Activated CD4-positive, alpha-beta T cell treated with anti-CD3 and anti-CD28 coated beads, Interleukin-10, Interleukin-2, amounts not matched to agents 100 ng/mL and 50 ng/mL, durations not matched to agents 16 hours and 8 hours (primary cell): Measurements from ENCODE around the gene S100A16.

Source experiments
- DNase-seq: peaks from one replicate; pipeline ENCODE4 v3.0.0-alpha.2; 2020

S100A16 gene

DNA sequence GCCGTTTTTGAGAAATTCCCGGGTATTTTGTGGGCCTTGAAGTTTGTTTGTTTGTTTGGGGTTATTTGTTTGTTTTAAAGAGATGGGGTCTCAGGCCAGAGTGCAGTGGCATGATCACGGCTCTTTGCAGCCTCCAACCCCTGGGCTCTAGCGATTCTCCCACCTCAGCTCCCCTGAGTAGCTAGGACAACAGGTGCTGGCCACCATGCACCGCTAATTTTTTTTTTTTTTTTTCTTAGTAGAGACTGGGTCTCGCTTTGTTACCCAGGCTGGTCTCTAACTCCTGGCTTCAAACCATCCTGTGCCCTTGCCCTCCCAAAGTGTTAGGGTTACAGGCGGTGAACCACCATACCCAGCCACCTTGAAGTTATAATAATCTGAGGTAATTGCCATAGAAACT lies 22.9 kb upstream of the S100A16 start:
- no peak for DNase-seq

DNA sequence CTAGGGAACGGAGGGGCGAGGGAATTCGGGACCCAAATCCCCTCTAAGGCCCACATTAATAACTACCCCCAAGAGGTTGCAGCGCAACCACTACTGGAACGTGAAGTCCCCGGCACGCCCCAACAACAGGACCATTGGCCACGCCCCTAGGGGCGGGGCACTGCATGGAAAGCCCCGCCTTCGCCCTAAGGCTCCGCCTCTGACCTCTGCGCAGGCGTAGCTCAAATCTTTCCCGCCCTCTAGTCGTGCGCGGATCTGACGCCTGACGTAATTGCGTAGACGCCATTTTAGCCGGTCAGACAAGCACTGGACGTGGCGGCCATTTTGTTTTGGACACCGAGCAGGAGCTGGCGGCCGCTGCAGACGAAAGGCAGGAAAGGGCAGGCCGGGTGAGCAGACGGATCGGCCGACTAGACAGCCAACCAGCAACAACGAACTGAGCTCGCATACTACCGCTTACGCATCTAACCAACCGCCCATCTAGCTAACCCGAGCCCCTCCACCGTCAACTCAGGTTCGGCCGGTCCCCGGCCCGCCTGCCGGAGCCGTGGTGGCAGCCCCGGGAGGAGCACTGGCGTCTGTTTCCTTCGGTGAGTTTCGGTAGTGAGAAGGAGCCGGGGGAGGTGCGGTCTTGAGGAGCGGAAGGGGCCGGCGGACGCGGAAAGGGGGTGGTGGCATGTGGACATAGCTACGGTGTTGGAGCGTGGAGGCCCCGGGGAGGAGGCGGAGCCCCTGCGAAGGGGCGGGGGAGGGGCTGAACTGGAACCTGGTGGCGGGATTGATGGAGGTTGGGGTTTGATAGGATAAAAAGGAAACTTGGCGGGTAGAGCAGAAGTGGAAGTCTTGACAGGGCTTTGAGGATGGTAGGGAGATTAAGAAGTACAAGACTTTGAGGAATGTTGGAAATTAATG lies 21.1 kb upstream of the S100A16 start, which contains the start of gene CHTOP:
Gene CHTOP, plus strand, starts transcription at position 313 of the 912 bp plus-strand sequence. CDS start 2,523 bp downstream, outside the sequence.
- peak; percentile 99 for DNase-seq

DNA sequence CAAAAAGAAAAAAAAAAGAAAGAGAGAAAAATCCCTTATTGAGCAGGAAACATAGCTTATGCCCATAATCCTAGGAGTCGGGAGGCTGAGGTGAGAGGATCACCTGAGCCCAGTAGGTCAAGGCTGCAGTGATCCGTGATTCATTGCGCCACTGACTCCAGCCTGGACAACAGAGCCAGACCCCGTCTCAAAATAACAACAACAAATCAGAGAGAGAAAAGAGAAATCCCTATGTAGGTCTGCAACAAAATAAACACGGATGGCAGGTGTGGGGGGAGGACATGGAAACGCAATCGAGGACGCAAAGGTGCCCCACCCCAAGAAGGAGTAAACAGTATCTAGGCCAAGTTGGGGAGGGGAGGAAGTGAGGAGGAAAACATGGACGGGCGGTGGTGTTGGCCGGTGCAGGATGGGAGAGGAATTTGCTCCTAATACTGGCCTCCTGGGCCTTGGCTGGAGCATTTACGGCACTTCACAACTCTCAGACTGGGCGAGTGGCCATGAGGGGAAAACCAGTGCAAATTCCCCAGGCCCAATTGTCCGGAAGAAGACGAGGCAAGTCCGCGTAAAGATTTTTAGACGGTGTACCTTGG lies 20.3 kb upstream of the S100A16 start:
- DNase-seq: no peak

DNA sequence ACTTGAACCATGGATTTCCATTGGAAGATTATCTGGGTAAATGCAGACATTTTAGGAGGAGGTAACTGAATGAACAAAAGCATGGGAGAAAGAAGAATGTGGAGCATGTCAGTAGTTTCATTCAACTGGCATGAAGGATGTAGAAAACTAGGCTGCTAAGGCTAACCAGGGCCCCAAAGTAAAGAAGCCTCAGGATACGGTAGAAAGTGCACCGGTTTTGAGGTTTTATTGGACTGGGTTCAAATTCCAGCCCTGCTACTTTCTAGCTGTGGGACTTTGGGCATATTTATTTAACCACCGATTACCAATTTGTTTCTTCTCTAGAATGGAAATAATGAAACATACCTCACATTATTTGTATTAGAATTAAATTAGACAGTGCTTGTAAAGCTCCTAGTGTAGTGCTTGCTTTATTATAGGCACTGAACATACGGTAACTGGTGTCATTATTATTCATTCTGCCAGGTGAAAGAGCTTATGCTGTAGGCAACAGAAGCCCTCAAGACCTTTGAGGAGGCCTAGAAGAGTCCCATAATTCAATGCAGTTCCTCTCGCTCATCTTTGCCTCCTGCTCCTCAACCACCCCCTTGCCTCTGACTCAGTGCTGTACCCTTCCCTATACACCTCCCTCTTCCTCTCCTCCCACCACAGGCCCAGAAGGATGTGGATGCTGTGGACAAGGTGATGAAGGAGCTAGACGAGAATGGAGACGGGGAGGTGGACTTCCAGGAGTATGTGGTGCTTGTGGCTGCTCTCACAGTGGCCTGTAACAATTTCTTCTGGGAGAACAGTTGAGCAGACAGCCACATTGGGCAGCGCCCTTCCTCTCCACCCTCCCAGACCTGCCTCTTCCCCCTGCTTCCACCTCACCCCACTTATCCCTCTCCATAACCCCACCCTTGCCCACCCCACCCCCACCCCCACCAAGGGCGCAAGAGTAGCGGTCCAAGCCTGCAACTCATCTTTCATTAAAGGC lies 18.4 kb upstream of the S100A16 start:
- DNase-seq: peak; percentile 21

DNA sequence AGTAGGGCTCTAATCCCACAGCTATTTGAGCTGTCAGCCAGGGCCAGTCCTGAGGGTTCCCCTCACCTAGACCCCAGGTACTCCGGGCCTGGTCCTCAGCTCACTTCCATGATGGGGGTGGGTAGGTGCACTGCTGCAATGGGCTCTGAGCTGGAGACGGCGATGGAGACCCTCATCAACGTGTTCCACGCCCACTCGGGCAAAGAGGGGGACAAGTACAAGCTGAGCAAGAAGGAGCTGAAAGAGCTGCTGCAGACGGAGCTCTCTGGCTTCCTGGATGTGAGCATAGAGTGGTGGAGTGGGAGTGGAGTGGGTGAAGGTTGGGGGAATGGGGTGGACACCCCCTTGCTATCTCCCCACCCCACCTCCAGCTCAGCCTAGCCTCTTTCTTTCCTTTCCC lies 17.4 kb upstream of the S100A16 start:
- DNase-seq: no peak

DNA sequence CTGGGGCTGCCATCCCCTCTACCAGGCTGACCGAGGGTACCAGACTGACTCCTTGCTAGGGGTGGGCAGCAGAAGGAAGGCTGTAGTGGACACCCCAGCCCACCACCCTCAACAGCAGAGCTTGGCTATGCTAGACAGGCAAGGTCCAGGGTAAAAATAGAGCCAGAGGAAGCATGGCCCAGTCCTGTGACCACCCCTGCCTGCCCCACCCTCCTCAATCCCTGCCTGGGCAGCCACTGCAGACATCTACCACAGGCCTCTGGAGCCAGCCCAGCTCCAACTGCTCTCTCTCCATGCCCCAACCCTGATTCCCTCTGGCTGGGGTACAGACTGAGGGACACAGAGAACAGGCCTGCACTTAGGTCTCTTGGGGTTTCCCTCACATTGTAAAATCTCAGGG lies 17.0 kb upstream of the S100A16 start:
- no peak for DNase-seq

DNA sequence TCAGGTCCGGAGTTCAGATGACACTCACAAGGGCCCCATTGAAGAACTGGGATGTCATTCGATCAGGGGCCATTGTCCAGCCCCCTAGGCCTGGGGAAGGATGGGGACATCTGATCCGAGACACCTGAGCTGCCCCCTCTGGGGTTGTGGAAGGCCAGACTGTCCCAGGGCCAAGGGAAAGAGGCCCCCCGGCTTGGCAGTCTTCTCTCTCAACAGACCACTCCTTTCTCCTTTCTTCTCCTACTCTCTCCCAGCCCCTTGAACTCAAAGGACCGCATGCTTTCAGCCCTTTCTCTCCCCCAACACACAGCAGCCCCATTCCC lies 16.4 kb upstream of the S100A16 start:
- DNase-seq: no peak

DNA sequence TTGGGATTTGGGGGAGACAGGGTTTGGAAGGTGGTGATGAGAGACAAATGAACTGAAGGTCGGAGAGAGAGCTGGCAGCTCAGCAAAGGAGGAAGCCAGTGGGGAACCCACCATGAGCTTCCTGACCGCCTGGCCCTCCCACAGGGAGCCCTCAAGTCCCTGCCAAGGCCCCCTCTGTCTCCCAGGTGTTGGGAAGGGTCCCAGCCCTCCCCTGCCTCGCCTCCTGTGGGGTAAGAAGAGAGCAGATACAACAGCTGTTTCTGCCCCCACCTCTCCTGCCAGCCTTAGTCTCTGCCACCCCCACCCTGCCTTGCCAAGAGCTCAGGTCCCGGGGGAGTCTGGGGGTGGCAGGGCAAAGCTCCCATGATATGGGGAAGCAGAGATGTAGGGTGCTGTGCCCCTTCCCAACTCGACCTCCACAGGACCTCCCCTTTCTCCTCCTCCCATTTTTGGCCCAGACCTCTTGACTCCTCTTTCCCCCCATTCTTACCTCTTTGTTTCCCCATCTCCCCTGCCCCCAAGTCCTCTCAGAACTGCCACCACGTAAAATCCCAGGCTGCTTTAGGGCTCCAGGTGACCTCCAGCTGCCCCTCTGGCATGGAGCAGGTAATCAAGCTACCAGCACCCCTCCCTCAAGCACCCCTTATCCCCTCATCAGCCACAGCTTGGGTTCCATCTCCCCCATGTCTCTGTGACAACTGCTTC lies 15.9 kb upstream of the S100A16 start:
- no peak for DNase-seq

DNA sequence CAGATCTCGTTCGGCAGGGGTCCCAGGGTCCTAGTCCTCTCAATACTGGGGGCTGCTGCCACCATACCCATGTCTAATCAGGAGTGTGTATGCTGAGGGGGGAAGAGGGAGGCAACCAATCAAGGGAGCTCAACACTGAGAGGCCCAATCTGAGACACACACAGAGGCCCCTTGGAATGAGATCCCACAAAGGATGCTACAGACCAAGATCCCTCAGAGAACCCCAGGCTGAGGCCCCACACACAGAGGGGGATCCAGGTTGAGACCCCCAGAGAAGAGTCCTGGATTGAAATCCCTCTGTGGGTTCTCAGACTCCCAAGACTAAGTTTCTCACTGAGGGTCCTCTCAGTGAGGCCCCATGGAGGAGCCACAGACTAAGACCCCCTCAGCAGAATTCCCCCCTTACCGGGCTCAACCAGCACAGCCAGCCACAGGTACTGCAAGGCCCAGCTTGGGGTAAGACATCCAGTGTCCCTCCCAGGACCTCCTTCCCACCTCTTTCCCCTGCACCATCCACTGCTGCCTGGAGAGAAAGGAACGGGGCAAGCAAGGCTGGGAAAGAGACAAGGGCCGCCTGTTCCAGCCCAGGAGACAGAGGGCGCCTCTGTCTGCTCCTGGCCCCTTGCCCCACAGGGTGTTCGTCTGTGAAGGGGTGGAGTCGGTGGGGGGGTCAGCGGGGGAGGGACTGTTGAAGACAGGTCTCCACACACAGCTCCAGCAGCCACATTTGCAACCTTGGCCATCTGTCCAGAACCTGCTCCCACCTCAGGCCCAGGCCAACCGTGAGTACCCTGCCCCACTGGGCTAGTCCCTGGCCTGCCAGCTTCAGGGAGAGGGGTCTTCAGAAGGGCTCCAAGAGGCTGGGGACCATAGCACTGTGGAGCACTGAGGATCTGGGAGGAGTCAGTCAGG lies 15.0 kb upstream of the S100A16 start, which contains the start of gene S100A1:
Gene S100A1, plus strand, starts transcription at position 720 of the 912 bp plus-strand sequence. CDS start 2,088 bp downstream, outside the sequence.
- DNase-seq: no peak

DNA sequence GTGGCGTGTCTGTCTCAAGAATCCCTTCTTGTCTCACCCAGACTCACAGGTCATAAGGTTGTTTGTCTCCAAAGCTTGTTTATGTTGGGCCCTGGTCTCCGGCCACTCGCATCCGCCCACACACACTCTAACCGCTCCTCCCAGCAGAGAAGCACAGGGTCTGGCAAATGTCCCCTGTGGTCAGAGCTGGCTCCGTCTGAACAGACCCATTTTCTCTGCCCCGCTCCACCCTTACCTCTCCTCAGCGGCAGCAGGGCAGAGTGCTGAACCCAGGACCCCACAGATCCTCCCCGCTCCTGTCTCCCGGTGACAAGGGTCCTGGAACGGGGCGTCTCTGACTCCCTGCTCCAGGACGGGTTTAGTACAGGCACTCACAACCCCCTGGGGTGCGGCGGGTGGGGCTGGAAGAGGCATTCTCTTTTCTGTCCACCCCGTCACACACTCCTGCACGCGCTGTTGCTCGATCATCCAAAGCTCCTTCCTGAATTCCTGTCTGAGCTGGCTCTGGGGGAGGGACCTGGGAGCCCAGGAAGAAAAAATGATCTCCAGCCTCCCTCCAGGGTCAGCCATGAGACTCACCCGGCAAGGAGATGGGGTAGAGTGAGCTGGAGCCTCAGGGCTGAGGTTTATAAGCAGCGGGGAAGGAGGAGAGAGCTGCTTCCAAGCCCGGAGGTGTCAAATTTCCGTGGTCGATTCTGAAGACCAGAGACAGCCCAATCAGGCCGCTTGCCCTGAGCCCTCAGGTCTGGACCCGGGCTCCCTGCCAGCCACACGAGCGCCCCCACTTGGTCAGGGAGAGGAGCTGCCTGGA lies 14.2 kb upstream of the S100A16 start, which contains the start of gene S100A13:
Gene S100A13, minus strand, starts transcription at position 602 of the 811 bp plus-strand sequence. CDS start 1,033 bp downstream, outside the sequence.
- peak; percentile 35 for DNase-seq

DNA sequence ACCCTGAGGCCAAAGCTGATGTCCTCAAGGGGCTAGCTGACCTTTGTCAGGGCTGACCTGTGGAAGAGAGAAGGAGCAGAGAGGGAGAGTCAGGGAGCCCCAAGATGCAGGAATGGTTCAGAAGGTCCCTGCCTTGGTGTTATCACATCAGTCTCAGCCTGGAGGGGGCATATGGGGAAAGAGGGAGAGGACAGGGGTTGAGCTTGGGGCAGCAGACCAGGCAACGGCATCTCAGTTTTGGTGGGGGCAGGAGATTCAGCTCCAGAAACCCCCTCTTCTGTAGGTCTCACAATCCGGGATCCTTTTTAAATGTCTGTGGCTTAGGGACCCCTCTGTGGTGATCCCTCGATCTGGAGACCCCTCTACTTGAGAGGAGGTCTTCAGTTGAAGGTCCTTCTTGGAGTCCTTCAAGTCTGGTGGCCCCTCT lies 13.6 kb upstream of the S100A16 start:
- DNase-seq: no peak

DNA sequence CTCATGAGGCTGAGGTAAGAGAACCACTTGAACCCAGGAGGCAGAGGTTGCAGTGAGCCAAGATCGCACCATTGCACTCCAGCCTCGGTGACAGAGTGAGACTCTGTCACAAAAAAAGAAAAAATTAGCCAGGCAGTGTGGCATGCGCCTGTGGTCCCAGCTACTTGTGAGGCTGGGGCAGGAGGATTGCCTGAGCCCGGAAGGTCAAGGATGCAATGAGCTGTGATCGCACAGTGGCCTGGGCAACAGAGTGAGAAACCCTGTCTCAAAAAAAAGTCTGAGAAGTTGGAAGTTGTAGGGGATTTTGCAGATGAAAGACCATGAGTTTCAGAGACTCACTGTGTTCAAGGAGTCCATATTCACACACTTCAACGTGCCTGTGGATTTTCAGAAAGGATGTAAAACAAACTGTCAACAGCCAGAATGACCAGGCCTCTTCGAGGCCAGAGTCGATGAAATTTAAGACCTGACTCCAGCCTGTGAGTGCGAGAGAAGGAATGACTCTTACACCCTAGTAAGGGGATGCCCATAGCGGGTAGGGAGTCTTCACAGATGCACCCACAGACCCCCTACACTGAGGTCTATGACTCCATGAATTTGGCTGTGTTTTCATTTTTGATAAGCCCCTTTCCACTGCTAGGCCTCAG lies 12.2 kb upstream of the S100A16 start:
- no peak for DNase-seq

DNA sequence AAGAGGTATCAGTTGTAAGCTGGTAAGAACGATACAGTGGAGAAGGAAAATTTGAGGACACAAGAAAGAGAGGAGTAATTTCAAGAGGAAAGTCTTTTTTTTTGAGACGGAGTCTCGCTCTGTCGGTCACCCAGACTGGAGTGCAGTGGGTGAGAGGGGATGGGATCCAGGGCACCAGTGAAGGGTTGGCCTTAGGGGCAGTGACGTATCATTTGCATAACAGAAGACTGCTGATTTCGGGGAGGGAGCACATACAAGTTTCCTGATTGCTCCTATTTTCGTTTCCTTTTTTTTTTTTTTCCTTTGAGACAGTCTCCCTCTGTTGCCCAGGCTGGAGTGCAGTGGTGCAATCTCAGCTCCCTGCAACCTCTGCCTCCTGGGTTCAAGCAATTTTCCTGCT lies 10.2 kb upstream of the S100A16 start:
- no peak for DNase-seq

DNA sequence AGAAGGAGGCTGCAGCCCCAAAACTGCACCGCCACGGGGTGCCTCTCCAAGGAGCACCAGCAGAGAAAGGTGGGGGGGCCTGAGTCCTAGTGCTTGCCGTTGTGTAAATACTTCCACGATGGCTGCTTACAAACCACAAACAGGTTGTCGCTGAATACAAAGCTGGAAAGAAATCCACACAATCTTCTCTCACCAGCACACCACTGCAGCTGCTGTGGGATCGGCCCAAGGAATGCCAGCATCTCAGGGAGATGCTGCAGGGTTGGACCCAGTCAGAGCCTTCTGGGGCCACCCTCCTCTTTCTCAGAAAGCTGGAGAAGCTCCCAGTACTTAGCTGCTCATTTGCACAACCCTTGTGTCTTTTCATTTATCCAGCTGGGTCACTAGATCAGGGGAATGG lies 6.2 kb upstream of the S100A16 start:
- DNase-seq: no peak

DNA sequence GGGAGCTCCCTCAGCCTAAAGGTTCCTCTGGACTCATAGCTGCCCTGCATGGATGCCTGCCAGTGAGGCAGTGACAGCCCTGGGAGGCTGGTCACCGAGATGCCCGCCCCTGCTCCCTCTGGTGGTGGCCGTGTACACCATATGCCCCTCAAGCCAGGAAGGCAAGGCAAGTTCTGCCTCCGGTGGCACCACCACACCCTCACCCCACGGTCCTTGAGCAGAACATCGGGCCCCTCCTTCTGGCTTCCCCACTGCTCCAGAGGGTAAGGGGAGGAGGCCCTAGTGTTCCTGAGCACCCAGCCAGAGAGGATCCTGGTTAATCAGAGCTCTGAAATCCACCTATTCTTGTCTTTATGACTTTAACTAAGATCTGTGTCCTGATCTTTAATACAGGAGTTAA lies 4.7 kb upstream of the S100A16 start:
- peak; percentile 87 for DNase-seq

DNA sequence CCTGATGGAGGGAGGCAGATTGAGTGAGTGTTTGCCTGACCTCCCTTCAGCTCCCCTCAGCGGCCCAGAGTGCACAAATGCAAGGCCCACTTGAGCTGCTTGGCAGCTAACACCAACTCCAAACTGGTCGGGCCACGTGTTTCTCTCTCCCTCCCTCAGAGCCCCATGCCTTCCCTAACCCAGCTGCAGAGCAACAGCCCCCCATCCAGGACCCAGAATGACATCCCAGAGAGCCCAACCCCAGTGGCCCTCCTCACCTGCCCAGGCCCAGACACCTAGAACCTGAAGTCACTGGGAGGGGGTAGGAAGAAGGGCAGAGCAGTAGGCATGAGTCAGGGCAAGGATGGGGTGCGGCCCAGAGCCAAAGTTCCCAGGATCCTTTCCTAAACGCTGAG lies 4.0 kb upstream of the S100A16 start:
- DNase-seq: no peak

DNA sequence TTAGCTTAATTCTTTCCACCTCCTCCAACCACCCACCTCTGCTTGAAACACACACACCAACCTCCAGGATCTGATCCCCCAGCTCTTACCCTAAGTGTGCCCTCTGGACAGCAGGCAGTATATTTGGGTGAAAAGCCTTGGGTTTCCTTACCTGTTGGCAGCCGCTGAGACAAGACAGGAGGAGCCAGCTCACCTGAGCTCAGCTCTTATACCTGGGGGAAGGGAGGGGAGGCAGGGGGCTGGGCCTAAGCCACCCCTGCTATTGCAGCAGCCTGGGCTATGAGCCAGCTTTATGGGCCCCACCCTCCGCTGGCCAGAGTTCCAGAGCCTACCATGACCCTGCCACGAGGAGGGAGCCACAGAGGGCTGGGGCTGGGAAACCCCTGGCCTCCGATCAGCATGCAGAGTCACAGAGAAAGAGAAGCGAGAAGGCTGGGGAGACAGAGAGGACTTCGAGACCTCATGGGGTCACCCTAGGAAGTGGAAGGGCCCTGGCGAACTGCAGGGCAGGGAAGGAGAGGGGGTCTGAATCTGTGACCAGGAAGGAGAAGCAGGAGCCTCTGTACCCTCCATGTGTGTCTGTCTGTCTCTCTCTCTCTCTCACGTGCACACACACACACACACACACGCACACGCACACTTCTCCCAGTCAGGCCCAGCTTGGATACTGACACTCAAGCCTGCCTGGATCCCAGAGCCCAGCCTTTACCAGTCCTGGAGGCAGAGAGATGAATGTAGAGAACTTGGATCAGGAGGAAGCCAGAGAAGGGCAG lies 3.4 kb upstream of the S100A16 start, which contains the start of gene S100A14:
Gene S100A14, minus strand, starts transcription at position 182 of the 773 bp plus-strand sequence. CDS start 467 bp downstream, outside the sequence.
- DNase-seq: no peak

DNA sequence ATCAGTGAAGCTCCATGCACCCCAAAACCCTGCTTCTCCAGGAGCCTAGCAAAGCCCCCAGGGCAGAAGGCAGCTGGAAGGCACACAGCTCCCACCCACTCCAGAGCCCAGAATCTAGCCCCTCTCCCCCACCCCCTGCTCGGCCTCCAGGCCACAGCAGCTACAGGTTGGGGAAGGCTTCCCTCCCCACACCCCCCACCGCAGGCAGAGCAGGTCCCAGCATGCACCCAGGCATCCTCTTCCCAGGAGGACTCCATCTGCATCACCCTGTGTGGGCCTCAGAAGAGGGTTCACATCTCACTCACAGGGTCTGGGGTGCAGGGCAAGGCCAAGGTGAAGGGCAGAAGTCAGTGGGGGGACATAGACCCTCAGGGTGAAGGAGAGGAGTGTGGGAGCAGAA lies 2.5 kb upstream of the S100A16 start:
- no peak for DNase-seq

DNA sequence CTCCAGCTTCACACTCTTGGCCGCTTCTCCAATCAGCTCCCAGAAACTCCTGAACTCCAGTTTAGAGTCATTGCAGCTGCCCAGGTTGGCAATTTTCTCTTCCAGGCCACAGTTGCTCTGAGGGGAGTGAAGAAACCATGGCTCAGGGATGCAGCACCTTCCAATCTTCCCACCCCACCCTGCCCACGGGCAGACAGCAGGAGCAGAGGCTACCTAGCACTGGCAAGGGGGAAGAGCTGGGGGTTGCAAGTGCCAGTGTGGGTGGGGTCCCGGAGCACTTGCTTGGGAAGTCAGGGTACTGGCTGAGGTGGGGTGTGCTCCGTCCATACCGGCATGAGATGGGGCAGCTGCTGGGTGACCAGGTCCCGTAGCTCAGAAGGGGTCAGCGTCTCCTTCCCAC lies 2.0 kb upstream of the S100A16 start:
- DNase-seq: no peak
